Measurements from ENCODE around the gene STRIP2. TPM values are rescaled to one million over a fixed set of nuclear protein-coding genes. Genes with fewer than 3 reads are reported as not detected.
"Not testable (repeated sequence)": the region's sequence is repeated elsewhere in the genome, so short reads cannot be mapped to it uniquely, and the experiment has no call there.

Gene STRIP2
- polyA plus RNA-seq, 1 donor = 9.2 TPM

DNA sequence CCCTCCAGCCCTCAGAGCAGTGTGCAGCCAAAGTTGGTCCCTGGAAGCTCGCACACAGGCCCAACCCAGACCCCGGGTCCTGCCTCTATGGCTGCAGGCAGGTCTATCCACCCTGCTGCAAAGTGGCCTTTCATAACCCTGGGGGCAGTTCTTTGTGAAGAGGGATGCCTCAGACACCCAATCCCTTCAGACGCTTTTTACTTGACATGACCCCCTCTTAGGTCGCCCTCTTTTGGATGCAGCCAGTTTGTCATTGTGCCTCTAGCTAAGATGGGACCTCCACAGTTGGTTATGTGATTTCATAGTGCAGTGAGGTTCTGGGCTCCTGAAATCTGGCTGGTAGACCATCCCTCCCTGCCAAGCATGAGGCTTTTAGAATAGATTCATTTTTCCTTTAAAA, 95.4 kb downstream of the STRIP2 start:
- no peak for DNase-seq (ENCODE audit: low read depth)

DNA sequence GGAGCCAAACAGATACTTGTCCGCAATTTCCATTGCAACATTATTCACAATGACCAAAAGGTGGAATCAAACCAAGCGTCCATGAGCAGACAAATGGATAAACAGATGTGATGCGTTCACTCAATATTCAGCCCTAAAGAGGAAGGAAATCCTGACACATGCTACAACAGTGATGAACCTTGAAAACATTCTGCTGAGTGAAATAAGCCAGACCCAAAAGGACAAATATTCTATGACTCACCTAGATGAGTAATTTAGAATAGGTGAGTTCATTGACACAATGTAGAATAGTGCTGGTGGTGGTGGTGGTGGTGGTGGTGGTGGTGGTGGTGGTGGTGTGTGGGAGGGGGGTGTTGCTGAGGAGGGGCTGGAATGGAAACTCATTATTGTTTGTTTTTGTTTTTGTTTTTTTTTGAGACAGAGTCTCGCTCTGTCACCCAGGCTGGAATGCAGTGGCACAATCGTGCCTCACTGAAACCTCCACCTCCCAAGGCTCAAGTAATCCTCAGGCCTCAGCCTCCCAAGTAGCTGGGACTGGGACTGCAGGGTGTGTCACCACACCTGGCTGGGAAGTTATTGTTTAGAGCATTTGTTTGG, 96.7 kb downstream of the STRIP2 start:
- no peak for DNase-seq (ENCODE audit: low read depth)

DNA sequence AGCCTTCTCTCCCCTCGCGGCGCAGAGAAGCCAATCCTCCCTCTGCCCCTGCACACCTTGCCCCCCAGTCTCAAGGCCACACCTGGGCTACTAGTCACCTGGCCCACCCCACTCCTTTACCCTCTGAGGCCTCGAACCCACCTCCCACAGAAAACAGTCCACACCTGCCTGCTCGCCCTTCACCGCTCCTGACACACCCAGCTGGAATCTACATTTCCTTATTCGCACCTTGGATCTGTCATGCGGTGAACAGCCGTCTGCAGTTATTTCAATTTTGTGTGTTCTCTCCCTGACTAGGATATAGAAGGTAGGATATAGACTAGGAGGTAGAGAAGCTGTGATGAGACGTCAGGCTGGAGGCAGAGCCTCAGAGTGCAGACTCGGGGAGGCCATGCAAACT, 97.5 kb downstream of the STRIP2 start:
- DNase-seq (ENCODE audit: low read depth) = no peak

DNA sequence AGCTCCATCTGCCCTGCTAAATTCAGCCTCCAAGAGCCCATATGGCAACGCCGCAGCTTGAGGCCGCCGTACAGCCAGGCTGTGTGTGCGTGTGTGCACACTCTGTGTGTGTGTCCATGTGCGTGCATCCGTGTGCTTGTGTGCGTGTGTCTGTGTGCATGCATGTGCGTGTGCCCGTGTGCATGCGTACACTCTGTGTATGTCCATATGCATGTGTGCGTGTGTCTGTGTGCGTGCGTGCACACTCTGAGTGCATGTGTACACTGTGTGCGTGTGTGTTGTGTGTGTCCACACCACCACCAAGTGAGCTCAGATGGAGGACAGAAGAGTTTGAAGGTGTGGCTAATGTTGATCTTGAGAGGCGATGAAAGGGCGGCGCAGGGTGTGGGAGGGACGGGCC, 98.1 kb downstream of the STRIP2 start:
- DNase-seq (ENCODE audit: low read depth) = no peak

- DNase-seq (ENCODE audit: low read depth) = not testable (repeated sequence)
Measured at GRCh38 chr7:129534558-129535274, 100.5 kb downstream of the STRIP2 start.

DNA sequence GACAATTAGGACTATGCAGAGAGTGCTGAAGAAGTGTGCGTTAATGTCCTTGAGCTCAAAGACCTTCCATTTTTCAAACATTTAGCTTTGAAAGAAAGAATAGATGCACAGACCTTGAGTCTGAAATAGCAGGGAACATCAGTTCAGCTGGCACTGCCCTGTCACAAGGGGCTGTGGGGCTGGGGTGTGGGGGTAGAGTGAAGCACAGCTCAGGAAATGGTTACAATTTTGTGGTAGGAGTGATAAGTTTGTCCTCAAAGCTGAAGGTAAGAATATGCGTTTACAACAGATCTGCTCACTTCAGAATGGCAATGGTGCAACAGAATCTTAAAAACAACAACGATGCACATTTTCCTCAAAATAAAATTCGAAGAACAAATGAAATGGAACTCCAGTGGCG, 101.7 kb downstream of the STRIP2 start:
- no peak for DNase-seq (ENCODE audit: low read depth)

DNA sequence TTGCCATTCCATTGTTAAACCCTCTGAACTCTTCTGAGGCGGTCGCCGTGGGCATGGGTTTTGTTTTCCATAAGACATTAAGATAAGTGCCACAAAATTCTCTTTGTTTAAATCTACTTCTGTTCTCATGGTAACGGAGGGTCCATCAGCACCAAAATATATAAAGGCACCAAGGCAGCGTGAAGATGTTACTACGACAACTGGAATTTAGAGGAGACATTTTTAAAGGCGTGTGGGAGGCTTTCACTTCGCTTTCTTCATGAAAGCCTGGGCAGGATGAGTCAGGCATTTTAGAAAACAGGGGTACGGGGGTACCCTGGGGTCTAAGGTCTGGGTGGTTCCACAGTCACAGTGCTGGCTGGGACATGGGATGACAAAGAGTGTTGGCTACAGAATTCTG, 102.1 kb downstream of the STRIP2 start:
- no peak for DNase-seq (ENCODE audit: low read depth)

Other genes starting within 250 kb of the STRIP2 start
- gene SMO, start 245.8 kb upstream of the STRIP2 start, polyA plus RNA-seq (ENCODE audit: insufficient read length) = 36.8 TPM
- gene AHCYL2, start 209.4 kb upstream of the STRIP2 start, polyA plus RNA-seq (ENCODE audit: insufficient read length) = 18.9 TPM
- gene SMKR1, start 68.1 kb downstream of the STRIP2 start, polyA plus RNA-seq (ENCODE audit: insufficient read length) = 0.14 TPM
- 12.1 TPM for gene NRF1, start 177.3 kb downstream of the STRIP2 start, polyA plus RNA-seq (ENCODE audit: insufficient read length)

Data from forelimb muscle (tissue), 1 donor.